Breast epithelium (tissue), 4 donors: Measurements from ENCODE around the gene ELMO1. TPM values are rescaled to one million over a fixed set of nuclear protein-coding genes. Genes with fewer than 3 reads are reported as not detected.

Experiments used
- DNase-seq, 2 donors: peaks; one replicate each; pipeline ENCODE4 v3.0.0-alpha.2; 2019; ENCODE audit warnings: low spot score in 2 of 2
- H3K27ac ChIP-seq, 2 donors: fragments of 200-600 bp; sonication (generic) in 1 of 2; one replicate each; pipeline ENCODE4 v1.5.1; 2016 to 2019; ENCODE audit warnings: mild to moderate bottlenecking in 1 of 2
- H3K27me3 ChIP-seq, 2 donors: fragments of 200-600 bp; sonication (generic) in 1 of 2; one replicate each; pipeline versions ENCODE4 v1.5.1 to v1.6.0; 2017 to 2019; ENCODE audit warnings: control low read depth in 1 of 2, mild to moderate bottlenecking in 1 of 2
- H3K36me3 ChIP-seq: fragments of 200-600 bp; one replicate; pipeline ENCODE4 v1.5.1; 2019
- H3K4me1 ChIP-seq, 2 donors: fragments of 200-600 bp; sonication (generic); one replicate each; pipeline ENCODE4 v1.5.1; 2016 to 2019; ENCODE audit warnings: control low read depth in 1 of 2
- H3K4me3 ChIP-seq, 3 donors: fragments of 200-600 bp; sonication (generic); 1 replicate in 2 of 3; 2 replicates in 1 of 3; pipeline ENCODE4 v1.5.1; 2016 to 2019; ENCODE audit warnings: mild to moderate bottlenecking in 3 of 3, moderate library complexity in 2 of 3
- H3K9me3 ChIP-seq, 2 donors: fragments of 200-600 bp; sonication (generic) in 1 of 2; one replicate each; pipeline ENCODE4 v1.5.1; 2016 to 2019; ENCODE audit warnings: control low read depth in 1 of 2
- CTCF ChIP-seq, 3 donors: fragments of 450-650 bp; IDR thresholded peaks; one replicate each; pipeline ENCODE4 v1.5.1; 2016 to 2017; ENCODE audit warnings: antibody characterized with exemption in 3 of 3, mild to moderate bottlenecking in 3 of 3, moderate library complexity in 3 of 3
- POLR2A ChIP-seq: fragments of 450-650 bp; IDR thresholded peaks from one replicate; pipeline ENCODE4 v1.6.1; 2016; ENCODE audit warnings: antibody characterized with exemption, mild to moderate bottlenecking, moderate library complexity
- POLR2AphosphoS5 ChIP-seq, 3 donors: sonication (generic); formaldehyde crosslinking; IDR thresholded peaks; one replicate each; pipeline ENCODE4 v1.6.1; 2017; ENCODE audit warnings: antibody characterized with exemption in 3 of 3
- intact Hi-C: fragments of 100-400 bp; cut with DNase I; formaldehyde crosslinking; loops from one replicate; pipeline ENCODE4 v1.15.1; 2023; ENCODE audit warnings: low total_unique reads
- total RNA-seq, 3 donors: library from RNA; depleted of rRNA; stranded (reverse); fragments of >200 nt; gene quantifications; one replicate each; pipeline ENCODE4 v1.1.0, GENCODE V29; 2016

ELMO1 gene
- total RNA-seq, 3 donors from 2014 or later = 49.5 to 110 (median 66.9) TPM

- Histone ChIP-seq H3K9me3 (no peaks in the 10 kb centered on the region), H3K4me1 (no peaks in the 10 kb centered on the region), H3K27me3 (no peaks in the 10 kb centered on the region), H3K36me3 (no peaks in the 10 kb centered on the region), H3K4me3 (no peak overlapping the region), H3K27ac (no peak overlapping the region)
- TF ChIP-seq POLR2AphosphoS5 (IDR thresholded peaks at IDR 0.05) (no peak), CTCF (IDR thresholded peaks at IDR 0.05) (no peak), POLR2A (no peak)
- no peak for DNase-seq
- intact Hi-C loops = no loop called here
Measured at GRCh38 chr7:37323966-37324365, 124.7 kb downstream of the ELMO1 start.

GRCh38 chr7:37322831-37323230 lies 125.8 kb downstream of the ELMO1 start:
- H3K27me3 ChIP-seq = no peaks in the 10 kb centered on the region
- TF ChIP-seq CTCF (IDR thresholded peaks at IDR 0.05) (no peak), POLR2A (no peak), POLR2AphosphoS5 (IDR thresholded peaks at IDR 0.05) (no peak)
- H3K9me3 ChIP-seq = no peaks in the 10 kb centered on the region
- no peak overlapping the region for H3K27ac ChIP-seq
- H3K4me3 ChIP-seq = no peak overlapping the region
- intact Hi-C loops = no loop called here
- no peak for DNase-seq
- H3K36me3 ChIP-seq = no peaks in the 10 kb centered on the region
- H3K4me1 ChIP-seq = no peaks in the 10 kb centered on the region

GRCh38 chr7:37320848-37321468 lies 127.7 kb downstream of the ELMO1 start:
- Histone ChIP-seq H3K27ac (no peak overlapping the region), H3K4me1 (no peaks in the 10 kb centered on the region), H3K9me3 (no peaks in the 10 kb centered on the region), H3K4me3 (no peak overlapping the region), H3K27me3 (no peaks in the 10 kb centered on the region), H3K36me3 (no peaks in the 10 kb centered on the region)
- intact Hi-C loops = no loop called here
- no peak for TF ChIP-seq POLR2A
- no peak for TF ChIP-seq POLR2AphosphoS5 (IDR thresholded peaks at IDR 0.05)
- no peak for TF ChIP-seq CTCF (IDR thresholded peaks at IDR 0.05)
- DNase-seq = no peak

- no peak for DNase-seq
- H3K27ac ChIP-seq = no peak overlapping the region
- H3K4me3 ChIP-seq = no peak overlapping the region
- H3K4me1 ChIP-seq = no peaks in the 10 kb centered on the region
- H3K9me3 ChIP-seq = no peaks in the 10 kb centered on the region
- H3K27me3 ChIP-seq = no peaks in the 10 kb centered on the region
- intact Hi-C loops = no loop called here
- TF ChIP-seq CTCF (IDR thresholded peaks at IDR 0.05) (no peak), POLR2A (no peak), POLR2AphosphoS5 (IDR thresholded peaks at IDR 0.05) (no peak)
- no peaks in the 10 kb centered on the region for H3K36me3 ChIP-seq
Measured at GRCh38 chr7:37320140-37320847, 128.4 kb downstream of the ELMO1 start.

- no peak for TF ChIP-seq POLR2AphosphoS5 (IDR thresholded peaks at IDR 0.05)
- TF ChIP-seq CTCF (IDR thresholded peaks at IDR 0.05) = no peak
- no peak for TF ChIP-seq POLR2A
- no peaks in the 10 kb centered on the region for H3K9me3 ChIP-seq
- H3K4me3 ChIP-seq = no peak overlapping the region
- no peak overlapping the region for H3K27ac ChIP-seq
- intact Hi-C loops = no loop called here
- no peaks in the 10 kb centered on the region for H3K27me3 ChIP-seq
- DNase-seq = no peak
- H3K36me3 ChIP-seq = no peaks in the 10 kb centered on the region
- no peaks in the 10 kb centered on the region for H3K4me1 ChIP-seq
Measured at GRCh38 chr7:37318541-37318940, 130.1 kb downstream of the ELMO1 start.
